Hematopoietic multipotent progenitor cell treated with erythropoietin and hydrocortisone succinate and interleukin-3 and kit ligand, for 4 days (in vitro differentiated cells): ENCODE measurements around the gene ANKRD12.

ENCODE experiments used
- DNase-seq: peaks from one replicate; pipeline ENCODE4 v3.0.0-alpha.2; 2015

The ANKRD12 gene

DNA sequence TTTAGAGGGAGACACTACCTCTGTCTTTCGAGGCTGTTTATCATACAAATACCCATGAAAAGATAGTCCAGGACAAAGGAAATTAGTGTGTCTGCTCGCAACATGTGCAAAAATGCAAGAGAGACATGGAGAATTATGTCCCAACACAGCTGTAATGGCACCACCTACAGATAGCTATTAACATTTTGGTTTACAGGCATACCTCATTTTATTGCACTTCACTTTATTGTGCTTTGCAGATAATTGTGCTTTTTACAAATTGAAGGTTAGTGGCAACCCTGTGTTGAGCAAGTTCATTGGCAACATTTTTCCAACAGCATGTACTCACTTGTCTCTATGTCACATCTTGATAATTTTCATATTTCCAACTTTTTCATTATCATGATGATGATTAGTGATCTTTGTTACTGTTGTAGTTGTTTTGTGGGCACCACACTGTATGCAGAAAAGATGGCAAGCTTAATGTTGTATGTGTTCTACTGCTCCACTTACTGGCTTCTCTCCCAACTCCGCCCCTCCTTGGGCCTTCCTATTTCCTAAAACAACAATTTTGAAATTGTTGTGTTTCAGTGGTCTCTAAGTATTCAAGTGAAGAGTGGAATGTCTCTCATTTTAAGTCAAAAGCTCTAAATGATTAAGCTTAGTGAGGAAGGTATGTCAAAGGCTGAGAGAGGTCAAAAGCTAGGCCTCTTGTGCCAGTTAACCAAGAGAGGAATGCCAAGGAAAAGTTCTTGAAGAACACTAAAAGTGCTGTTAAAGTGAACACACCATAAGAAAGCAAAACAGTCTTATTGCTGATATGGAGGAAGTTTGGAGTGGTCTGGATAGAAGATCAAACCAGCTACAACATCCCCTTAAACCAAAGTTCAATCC lies 52.0 kb downstream of the ANKRD12 start:
- DNase-seq, result peak; percentile 25

DNA sequence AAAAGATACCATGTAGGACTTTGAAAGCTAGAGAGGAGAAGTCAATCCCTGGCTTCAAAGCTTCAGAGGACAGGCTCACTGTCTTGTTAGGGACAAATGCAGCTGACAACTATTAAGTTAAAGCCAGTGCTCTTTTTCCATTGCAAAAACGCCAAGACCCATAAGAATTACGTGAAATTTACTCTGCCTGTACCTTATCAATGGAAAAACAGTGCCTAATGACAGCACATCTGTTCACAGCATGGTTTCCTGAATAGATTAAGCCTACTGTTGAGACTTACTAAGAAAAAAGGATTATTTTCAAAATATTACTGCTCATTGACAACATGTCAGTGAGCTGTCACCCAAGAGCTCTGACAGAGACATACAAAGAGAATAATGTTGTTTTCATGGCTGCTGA lies 52.9 kb downstream of the ANKRD12 start:
- DNase-seq, result peak; percentile 64

DNA sequence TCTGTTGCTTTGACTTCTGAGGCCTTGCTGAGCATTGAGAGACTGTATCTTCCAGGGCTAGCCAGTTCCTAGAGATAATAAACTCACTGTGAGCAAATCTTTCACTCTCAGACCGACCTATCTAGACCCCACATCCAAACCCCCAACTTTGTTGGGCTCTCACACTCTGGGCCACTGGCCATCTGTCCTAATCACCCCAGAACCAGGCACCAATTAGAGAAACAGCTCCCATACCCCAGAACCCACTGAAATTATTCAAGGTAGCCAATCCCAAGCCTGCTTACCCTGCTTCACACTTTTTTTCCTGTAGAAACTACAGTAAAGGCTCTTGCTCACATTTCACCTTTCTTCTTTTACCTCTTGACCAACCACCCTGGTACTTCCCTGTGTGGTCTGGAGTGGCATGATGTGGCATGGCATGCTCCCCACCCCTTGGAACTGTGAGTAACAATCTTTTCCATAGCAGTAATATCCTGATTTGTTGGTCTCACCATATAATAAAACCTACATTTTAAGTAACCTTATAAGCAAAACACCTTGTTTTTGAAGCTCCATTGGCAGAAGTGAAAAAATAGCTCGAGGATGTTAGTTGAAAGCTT lies 55.2 kb downstream of the ANKRD12 start:
- peak; percentile 92 for DNase-seq

DNA sequence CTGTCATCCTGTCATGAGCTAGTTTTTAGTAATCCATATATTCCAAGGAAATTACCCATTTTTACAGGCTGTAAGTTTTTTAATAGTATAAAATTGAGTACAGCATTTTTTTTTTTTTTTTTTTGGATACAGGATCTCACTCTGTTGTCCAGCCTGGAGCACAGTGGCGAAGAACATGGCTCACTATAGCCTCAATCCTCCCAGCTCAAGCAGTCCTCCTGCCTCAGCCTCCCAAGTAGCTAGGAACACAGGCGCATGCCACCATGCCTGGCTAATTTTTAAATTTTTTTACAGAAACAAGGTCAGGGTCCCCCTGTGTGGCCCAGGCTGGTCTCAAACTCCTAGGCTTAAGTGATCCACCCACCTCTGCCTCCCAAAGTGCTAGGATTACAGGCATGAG lies 56.5 kb downstream of the ANKRD12 start:
- DNase-seq, result no peak

DNA sequence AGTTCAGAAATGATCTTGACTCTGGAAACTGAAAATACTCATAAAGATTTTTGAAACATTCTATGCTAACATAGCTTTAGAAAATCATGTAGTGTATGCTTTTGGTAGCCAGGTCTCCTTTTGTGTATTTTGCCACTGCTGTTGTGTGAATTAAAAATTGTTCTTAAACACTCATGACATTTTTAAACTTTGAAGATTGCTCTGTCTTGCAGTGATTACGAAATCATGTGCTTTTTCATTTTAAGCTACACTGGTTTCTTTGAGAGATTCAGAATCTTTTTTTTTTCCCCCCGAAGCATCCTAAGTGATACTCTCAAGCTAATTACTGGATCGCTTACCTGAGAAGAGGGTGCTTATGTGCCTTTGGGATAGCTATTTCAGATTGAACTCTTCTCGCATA lies 60.0 kb downstream of the ANKRD12 start:
- DNase-seq, result no peak

DNA sequence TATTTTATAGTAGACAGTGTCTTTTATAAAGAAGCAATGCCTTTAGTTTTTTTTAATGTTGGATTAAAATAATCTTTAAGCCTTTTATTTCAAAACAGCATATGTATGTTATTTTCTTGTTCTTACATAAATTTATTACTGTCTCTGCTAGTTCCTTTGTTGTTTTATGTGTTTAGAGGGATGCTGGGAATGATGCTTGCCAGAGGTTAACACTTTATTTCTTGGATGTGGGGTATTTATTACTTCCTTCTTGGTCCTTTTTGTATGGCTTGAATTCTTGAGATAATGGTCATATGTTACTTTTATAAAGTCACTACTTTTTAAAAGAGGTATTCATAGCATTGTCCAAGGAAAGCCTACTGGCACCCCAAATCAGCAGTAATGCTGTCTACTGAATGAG lies 63.1 kb downstream of the ANKRD12 start:
- DNase-seq, result no peak

DNA sequence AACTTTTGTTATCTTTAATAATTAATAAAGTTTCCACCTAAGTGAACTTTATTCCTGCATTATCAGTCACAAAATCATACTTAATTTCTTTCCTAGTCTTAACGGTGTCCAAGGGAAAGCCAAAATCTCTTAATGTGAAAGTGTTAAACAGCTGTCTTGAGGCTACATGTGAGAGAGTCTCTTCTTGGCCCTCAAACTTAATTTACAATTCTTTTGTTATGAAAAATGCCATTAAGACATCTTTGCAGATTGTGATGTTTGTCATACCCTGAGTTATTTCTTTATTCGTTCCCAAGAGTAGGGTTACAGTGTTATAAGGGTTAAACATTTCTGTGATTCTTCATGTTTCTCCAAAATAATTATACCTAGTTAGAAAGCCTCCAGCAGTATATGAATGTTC lies 64.6 kb downstream of the ANKRD12 start:
- DNase-seq, result no peak

DNA sequence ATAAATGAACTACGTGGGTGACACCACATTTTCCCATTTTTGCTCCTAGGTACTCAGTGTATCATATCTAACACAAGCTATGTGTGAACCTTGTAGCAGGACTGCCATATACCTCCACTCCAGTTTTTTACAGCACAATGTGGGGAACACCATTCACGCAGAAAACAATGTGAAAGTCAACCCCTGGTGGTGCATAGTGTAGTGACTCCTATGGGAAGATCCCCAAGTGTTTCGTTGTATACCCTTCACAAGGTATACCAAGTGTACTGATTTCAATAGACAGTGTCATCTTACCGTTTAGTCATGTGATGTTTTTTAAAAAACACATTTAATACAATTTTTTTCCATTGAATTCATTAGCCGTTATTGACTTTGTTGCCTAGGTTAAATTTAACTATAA lies 68.1 kb downstream of the ANKRD12 start:
- DNase-seq, result no peak

DNA sequence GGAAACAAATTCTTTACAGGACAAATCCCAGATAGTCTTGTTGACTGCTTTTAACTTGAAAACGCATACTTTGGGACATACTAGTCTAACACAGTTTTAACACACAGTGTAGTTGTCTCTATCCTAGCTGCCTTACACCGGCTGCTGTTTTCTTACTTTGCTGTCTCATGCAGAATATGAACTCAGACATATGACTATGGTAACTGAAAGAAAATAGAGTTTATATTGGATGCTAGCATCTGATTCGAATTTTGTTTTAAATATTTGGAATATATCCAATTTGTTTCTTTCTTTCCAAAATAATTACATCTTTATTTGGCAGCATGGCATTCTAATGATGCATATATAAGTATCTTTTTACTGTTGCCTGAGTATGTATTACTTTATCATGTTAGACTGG lies 69.8 kb downstream of the ANKRD12 start:
- DNase-seq, result no peak

DNA sequence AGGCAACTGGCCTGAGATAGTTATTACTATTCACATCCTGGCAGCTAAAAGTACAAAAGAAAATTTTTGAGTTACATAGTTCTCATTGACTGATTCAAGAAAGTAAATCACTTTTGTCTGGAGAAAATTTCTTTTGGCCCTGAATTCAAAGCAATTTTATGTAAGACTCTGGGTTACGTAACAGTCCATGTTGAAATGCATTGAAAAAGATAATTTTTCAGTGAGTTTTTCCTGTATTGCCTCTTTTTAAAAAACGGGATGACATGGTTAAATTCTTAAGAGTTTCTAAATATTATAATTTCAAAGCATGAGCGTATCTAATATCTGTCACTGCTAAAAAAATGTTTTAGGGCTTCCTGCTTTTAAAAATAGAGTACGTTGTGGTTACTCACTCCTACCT lies 72.7 kb downstream of the ANKRD12 start:
- peak; percentile 29 for DNase-seq

DNA sequence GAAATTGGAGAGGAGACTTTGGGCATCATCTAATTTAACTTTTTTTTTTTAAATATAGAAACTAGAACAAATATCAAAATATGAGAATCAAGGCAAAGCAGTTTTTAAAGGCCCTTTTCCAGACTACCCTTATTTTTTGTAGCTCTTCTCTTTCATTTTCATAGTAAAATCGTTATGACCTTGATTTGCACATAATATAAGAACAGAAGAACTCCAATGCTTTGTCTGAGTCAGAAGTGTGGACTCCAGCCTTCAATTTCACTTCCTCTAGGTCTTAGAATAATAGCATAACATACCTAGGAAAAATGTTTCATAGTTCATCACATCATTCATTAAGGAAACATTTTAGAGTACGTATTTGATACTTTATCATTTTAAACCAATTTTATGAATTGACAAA lies 74.4 kb downstream of the ANKRD12 start:
- no peak for DNase-seq

DNA sequence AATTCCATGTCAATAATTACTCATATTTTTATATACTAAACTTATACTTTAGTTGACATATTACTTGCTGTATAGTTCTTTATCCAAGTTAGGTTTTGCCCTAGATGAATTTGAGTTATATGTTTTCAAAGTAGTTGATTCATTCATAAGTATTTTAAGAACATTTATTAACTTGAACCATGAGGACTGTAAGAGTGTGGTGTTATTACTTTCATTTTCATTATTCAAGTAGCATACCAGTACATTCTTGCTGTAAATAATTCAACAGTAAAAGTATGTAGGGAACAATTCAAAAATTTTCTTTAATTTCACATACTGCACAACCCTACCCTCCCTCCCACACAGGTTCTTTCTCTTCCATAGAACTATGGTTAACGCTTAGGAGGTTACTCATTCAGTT lies 75.4 kb downstream of the ANKRD12 start:
- DNase-seq, result no peak

DNA sequence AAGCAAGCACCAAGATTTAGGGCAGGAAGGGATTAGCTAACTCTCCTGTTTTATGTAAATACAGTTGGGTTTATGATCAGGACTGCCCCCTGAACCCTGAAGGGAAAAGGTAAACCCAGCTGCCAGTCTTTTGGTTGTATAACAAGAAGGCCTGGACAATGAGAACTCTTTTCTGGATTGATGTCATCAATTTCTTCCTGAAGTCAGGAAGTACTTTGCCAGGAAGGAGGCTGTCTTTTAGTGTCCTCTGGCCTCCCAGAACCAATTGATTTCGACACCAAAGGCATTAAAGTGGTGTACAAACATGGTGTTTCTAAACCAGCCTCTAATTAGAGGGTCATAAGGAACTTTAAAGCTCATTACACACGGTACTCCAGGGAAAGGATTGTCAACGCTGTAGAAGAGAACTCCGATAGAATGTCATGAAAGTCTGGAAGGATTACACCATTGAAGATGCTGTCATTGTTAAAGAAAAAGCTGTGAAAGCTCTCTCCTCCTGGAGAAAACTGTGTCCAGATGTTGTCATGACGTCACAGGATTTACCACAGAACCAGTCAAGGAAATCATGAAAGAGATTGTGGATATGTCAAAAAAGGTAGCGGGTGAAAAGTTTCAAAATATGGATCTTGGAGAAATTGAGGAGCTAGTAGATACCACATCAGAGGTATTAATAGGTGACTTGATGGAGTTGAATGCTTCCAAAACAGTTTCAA lies 78.8 kb downstream of the ANKRD12 start:
- no peak for DNase-seq

DNA sequence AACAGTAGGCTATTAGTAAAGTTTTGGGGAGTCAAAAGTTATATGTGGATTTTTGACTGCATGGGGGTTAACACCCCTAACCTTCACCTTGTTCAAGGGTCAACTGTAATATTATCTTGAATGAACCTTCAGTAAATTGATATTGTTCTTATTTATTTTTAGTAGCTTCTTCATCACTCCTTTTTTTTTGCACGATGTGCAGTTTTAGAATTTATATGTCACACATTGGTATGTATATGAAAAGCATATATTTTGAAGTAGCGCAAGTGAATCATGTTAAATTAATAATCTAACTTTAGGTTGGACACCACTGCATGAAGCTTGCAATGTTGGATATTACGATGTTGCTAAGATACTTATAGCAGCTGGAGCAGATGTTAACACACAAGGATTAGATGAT lies 79.9 kb downstream of the ANKRD12 start:
- no peak for DNase-seq

DNA sequence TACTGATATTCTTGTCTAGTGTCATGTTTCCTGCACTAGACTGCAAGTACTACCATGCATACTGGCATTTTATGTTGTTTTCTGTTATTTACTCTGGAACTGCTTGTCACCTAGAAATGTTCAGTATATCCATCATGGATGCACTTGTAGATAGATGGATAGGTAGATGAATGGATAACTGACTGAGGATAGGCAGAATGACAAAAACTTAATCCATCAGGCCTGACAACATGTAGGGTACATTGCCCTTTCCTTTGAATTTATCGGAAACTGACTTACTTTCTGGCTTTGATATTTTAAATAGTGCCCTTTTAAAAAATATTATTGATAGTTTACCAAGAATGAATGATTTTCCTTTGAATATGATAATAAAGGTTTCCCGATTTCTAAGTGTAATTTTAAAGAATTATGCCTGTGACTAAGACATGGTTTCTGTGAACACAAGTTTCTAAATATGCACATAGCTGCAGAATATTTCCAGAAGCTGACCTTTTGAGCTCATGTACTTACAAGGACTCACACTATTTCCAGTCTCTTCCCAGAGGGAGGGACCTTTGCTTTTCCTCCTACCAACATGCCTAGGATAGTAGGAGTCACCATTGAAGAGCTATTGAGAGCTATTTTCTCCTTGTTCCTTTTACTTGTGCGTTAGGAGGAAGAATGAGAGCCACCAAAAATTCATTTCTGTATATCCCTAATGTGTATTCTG lies 81.3 kb downstream of the ANKRD12 start:
- DNase-seq, result no peak

DNA sequence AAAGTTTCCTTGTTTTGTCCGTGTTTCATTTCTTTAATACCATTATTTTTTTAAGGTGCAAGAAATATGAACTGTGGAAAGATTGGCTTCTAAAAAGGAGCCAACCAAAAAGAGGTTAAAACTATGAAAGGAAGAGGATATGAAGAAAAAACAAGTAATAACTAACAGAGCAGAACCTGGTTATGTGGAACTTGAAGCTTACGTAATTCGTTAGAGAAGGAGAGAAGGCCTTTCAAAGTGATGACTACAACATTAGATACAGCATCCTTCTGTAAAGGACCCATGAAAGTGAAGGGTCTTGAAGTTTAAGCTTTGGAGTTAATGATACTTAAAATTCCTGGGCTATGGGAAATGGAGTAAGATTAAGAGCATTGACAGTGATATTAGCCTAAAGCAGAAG lies 84.5 kb downstream of the ANKRD12 start:
- no peak for DNase-seq

DNA sequence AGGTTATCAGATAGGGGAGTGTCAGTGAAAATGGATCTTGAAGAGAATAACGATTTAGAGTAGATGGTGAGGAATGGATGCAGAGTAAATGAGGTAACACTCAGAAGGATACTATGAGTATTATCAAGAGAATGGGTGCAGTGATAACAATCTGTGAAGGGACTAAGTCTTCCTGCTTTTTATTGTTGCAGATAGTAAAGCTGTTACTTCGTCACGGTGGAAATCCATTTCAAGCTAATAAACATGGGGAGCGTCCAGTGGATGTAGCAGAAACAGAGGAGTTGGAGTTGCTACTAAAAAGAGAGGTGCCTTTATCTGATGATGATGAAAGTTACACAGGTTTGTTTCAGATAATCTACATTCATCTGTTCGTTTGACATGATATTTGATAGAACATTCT lies 85.1 kb downstream of the ANKRD12 start:
- DNase-seq, result no peak

DNA sequence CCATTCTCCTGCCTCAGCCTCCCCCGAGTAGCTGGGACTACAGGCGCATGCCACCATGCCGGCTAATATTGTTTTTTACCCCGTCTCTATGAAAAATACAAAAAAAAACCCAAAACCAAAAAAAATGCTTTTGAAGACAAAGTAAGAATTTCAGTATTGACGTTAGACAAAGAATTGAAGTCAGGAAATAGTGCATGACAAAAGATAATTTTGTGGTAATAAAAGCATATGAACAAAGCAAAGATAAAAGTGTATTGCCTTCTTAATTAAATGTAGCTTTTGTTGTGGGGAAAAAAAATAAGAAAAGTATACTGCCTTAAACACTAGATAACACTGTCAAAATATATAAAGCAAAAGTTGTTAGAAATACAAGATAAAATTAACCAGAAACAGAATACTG lies 86.8 kb downstream of the ANKRD12 start:
- peak; percentile 75 for DNase-seq

DNA sequence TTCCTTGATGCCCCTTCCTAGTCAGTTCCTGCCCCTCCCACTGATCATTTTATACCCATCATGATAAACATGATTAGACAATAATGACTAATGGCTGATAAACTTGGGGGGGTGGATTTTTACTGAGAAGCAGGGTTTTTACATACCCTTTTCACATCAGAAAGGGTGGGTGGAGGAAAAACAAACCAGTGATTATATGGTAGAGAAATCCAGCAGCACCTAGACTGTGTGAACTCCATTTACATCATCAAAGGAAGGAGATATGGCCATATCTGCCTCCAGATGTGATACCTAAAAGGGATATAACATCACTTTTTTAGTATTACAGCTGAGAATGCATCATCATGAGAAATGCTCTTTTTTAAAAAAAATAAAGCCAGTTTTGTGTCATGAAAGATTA lies 89.9 kb downstream of the ANKRD12 start:
- DNase-seq, result no peak

DNA sequence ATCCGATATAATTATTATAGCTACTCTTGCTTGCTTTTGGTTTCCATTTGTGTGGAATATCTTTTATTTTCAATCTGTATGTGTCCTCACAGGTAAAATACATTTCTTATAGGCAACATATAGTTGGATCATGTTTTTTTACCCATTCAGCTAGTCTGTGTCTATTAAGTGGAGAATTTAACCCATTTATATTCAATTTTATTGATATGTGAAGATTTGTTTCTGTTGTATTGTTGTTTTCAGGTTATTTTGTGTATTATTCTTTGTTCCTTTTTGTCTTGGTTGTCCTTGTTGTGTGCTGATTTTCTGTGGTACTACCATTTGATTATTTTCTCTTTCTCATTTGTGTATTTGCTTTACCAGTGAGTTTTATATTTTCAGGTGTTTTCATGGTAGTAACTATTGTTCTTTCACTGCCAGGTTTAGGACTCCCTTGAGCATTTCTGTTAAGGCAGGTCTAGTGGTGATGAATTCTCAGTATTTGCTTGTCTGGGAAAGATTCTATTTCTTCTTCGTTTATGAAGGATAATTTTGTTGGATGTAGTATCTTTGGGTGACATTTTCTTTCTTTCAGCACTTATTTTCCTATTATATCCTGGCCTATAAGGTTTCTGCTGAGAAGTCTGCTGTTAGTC lies 95.4 kb downstream of the ANKRD12 start:
- DNase-seq, result no peak

DNA sequence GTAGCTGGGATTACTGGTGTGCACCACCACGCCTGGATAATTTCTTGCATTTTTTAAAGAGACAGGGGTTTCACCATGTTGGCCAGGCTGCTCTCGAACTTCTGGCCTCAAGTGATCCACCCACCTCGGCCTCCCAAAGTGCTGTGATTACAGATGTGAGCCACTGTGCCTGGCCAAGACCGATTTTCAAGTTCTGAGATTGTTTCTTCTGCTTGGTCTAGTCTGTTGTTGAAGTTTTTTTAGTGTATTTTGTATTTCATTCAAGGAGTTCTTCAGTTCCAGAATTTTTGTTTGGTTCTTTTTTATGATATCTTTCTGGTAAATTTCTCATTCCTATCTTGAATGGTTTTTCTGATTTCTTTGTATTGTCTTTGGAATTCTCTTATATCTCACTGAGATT lies 96.4 kb downstream of the ANKRD12 start:
- no peak for DNase-seq

DNA sequence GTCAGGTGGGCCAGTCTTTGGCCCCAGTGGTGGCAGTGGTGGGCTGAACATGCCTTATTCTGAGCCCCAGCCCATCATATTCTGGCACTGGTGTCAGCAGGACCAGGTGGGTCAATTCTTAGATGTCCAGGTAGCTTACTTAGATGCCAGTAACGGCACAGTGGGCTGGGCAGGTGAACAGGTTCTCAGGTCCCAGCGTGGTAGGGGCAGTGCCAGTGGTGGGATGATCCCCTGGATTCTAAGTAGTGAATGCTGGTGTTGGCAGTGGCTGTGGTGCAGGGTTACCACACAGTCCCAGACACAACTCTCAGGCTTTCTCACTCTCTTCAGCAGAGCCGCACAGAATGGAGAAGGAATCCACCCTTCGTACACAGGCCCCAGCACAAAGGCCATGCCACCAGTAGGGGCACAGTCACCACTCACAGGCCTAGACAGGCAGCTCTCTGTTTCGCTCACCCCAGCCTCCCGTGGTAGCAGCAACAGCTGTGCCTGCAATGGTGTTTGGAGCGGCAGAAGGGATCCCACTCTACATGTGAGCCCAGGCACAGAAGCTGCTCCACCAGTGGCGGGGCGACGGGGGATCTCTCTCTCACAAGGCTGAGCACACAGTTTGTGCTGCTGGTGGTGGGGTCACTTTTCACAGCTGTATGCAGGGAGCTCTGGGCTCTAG lies 97.3 kb downstream of the ANKRD12 start:
- DNase-seq, result no peak
